ENCODE results near the gene EVA1A. TPM values are rescaled to one million over a fixed set of nuclear protein-coding genes. Genes with fewer than 3 reads are reported as not detected.

EVA1A gene
- total and polyA plus RNA-seq, 2 of the 8 experiments (the other 6 are each of a cell fraction or from before 2014, with no cell fraction given) = 2.4 to 4.3 TPM

DNA sequence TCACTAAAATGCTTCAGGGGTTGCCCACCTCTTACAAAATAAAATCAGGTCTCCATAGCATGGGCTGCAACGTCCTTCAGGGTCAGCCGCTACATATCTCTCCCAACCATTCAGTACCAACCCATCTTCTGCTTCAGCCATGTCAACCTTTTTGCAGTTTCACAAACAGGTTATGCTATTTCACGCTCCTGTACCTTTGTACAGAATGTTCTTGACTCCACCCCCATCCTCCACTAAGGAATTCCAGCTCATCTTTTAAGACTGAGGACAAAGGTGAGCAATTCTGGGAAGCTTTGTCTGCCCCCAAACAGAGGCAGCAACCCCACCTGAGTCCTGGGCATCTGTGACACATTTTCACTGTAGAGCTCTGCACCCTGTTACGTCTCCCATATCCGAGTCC, 8.8 kb upstream of the EVA1A start:
- no peaks in the 10 kb centered on the region for H3K23me2 ChIP-seq (ENCODE audit: low read depth, low read length)
- no peak overlapping the region for H4K8ac ChIP-seq (ENCODE audit: extremely low read depth, insufficient read depth, low read length)
- 90% methylated on average over 5 of the region's 5 CpGs; no CpG with 5 or more reads in 1 of the 2 experiments for whole genome bisulfite sequencing, 2 experiments (ENCODE audit: extremely low coverage in 1 of 2, insufficient coverage in 1 of 2, insufficient read length in 1 of 2, insufficient replicate concordance in 2 of 2, low coverage in 1 of 2, low lambda C conversion rate in 2 of 2, missing lambda C conversion rate in 1 of 2)
- H4K5ac ChIP-seq (ENCODE audit: insufficient read length, low read depth, low read length) = no peak overlapping the region
- H2AFZ ChIP-seq (ENCODE audit: low read length) = no peak overlapping the region
- no peak overlapping the region for H3K23ac ChIP-seq (ENCODE audit: insufficient read length)
- no peak overlapping the region for H3K4ac ChIP-seq (replicated peaks; ENCODE audit: insufficient read length, low read depth, low read length)
- H3K9me3 ChIP-seq (ENCODE audit: insufficient read depth in 2 of 2, low read depth in 1 of 2, low read length in 1 of 2) = no peaks in the 10 kb centered on the region
- FAIRE-seq (no peak), DNase-seq (ENCODE audit: low read depth in 1 of 2, low spot score in 2 of 2) (no peak)
- H2BK20ac ChIP-seq (ENCODE audit: low read length) = no peak overlapping the region
- no peaks in the 10 kb centered on the region for H3K4me1 ChIP-seq (replicated peaks in 1 of 4; ENCODE audit: control insufficient read depth in 3 of 4, insufficient read depth in 4 of 4, low read length in 3 of 4)
- no peak overlapping the region for H3K18ac ChIP-seq (ENCODE audit: extremely low read depth, low read length)
- no peak overlapping the region for H3K14ac ChIP-seq (ENCODE audit: insufficient read length)
- H3K56ac ChIP-seq (replicated peaks; ENCODE audit: insufficient read length, low read depth, low read length) = no peak overlapping the region
- H2AK5ac ChIP-seq (ENCODE audit: low read depth, low read length) = no peak overlapping the region
- H4K91ac ChIP-seq (replicated peaks; ENCODE audit: insufficient read length, low read length) = no peak overlapping the region
- H3K36me3 ChIP-seq (ENCODE audit: control insufficient read depth in 2 of 4, insufficient read depth in 4 of 4, low read length in 3 of 4) = no peaks in the 10 kb centered on the region
- no peaks in the 10 kb centered on the region for H3K79me1 ChIP-seq (ENCODE audit: low read depth, low read length)
- no peak overlapping the region for H2BK120ac ChIP-seq (replicated peaks; ENCODE audit: low read depth, low read length)
- CTCF ChIA-PET (ENCODE audit: partially characterized antibody) = interaction anchor here (1.1 to 1.7 kb wide), 4 partner anchors 20 to 41 kb away, joined by 3 to 5 read pairs (median 4); no protein-coding TSS in a partner anchor
- no peaks in the 10 kb centered on the region for H4K20me1 ChIP-seq (replicated peaks in 1 of 2; ENCODE audit: control insufficient read depth in 1 of 2, insufficient read depth in 2 of 2, low read length in 2 of 2)
- no peak overlapping the region for H3K4me3 ChIP-seq (ENCODE audit: extremely low read depth in 1 of 4, insufficient read depth in 2 of 4, low read depth in 3 of 4, low read length in 4 of 4)
- POLR2A ChIA-PET (ENCODE audit: partially characterized antibody) = interaction anchor here (1.5 kb wide), 1 partner anchor 9 kb away, joined by 3 read pairs; no protein-coding TSS in a partner anchor
- no peak overlapping the region for H3K9ac ChIP-seq (replicated peaks in 1 of 4; ENCODE audit: extremely low read depth in 1 of 4, low read depth in 3 of 4, low read length in 3 of 4)
- H3K4me2 ChIP-seq (ENCODE audit: insufficient read depth in 1 of 2, low read depth in 2 of 2, low read length in 2 of 2) = no peak overlapping the region
- H2BK12ac ChIP-seq (ENCODE audit: low read depth, low read length) = no peak overlapping the region
- no peaks in the 10 kb centered on the region; a peak in 2 of 7 replicates for H3K27me3 ChIP-seq (replicated peaks in 1 of 4; ENCODE audit: control insufficient read depth in 3 of 4, extremely low read depth in 1 of 4, insufficient read depth in 3 of 4, low read length in 3 of 4)
- no peaks in the 10 kb centered on the region for H3K79me2 ChIP-seq (ENCODE audit: control insufficient read depth in 1 of 2, insufficient read depth in 2 of 2, low read length in 2 of 2)
- no peak overlapping the region for H2BK15ac ChIP-seq (ENCODE audit: low read length)
- no peak overlapping the region for H3K27ac ChIP-seq (ENCODE audit: low read depth, low read length)
- H2BK5ac ChIP-seq (ENCODE audit: low read depth, low read length) = no peak overlapping the region
- TF ChIP-seq TAF7 (optimal IDR thresholded peaks at IDR 0.05; ENCODE audit: borderline replicate concordance, low read depth, low read length) (no peak), ATF2 (IDR thresholded peaks at IDR 0.05; ENCODE audit: low read length) (no peak), FOSL1 (IDR thresholded peaks at IDR 0.05; ENCODE audit: insufficient read depth, low read depth, low read length) (no peak), TBP (IDR thresholded peaks at IDR 0.05; ENCODE audit: low read depth, low read length) (no peak), KDM5A (IDR thresholded peaks at IDR 0.05; ENCODE audit: low read length) (no peak), HDAC6 (IDR thresholded peaks at IDR 0.05; ENCODE audit: low read depth, low read length) (no peak), SP1 (IDR thresholded peaks at IDR 0.05; ENCODE audit: low read depth, low read length) (no peak), CTBP2 (IDR thresholded peaks at IDR 0.05; ENCODE audit: borderline replicate concordance, insufficient read depth, insufficient read length, low read length) (no peak), JUND (IDR thresholded peaks at IDR 0.05; ENCODE audit: low read length) (no peak), RFX5 (IDR thresholded peaks at IDR 0.05; ENCODE audit: borderline replicate concordance, low read depth, low read length) (no peak)
- TF ChIP-seq, protein P1, sequence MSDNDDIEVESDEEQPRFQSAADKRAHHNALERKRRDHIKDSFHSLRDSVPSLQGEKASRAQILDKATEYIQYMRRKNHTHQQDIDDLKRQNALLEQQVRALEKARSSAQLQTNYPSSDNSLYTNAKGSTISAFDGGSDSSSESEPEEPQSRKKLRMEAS (IDR thresholded peaks at IDR 0.05) = no peak
- TF ChIP-seq, protein P2, sequence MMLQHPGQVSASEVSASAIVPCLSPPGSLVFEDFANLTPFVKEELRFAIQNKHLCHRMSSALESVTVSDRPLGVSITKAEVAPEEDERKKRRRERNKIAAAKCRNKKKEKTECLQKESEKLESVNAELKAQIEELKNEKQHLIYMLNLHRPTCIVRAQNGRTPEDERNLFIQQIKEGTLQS (IDR thresholded peaks at IDR 0.05; ENCODE audit: insufficient read depth, low read depth, low read length) = no peak

Data from H1 (cell line).